Vagina (tissue), 2 donors: ENCODE results near the gene FMOD. TPM values are rescaled to one million over a fixed set of nuclear protein-coding genes. Genes with fewer than 3 reads are reported as not detected.

ENCODE experiments used
- DNase-seq, 2 donors: peaks; one replicate each; pipeline ENCODE4 v3.0.0-alpha.2; 2017; ENCODE audit errors: extremely low spot score in 2 of 2
- H3K27ac ChIP-seq: fragments of 200-600 bp; sonication (generic); one replicate; pipeline ENCODE4 v1.5.1; 2019
- H3K27me3 ChIP-seq: fragments of 200-600 bp; sonication (generic); one replicate; pipeline ENCODE4 v1.5.1; 2019
- H3K36me3 ChIP-seq, 2 donors: fragments of 200-600 bp; sonication (generic); one replicate each; pipeline ENCODE4 v1.5.1; 2017 to 2019
- H3K4me1 ChIP-seq: fragments of 200-600 bp; sonication (generic); one replicate; pipeline ENCODE4 v1.5.1; 2019
- H3K4me3 ChIP-seq, 2 donors: fragments of 200-600 bp; sonication (generic); 1 replicate in 1 of 2; 2 replicates in 1 of 2; pipeline ENCODE4 v1.5.1; 2016 to 2019
- H3K9me3 ChIP-seq: fragments of 200-600 bp; sonication (generic); one replicate; pipeline ENCODE4 v1.5.1; 2019
- CTCF ChIP-seq, 3 experiments: fragments of 450-650 bp in 2 of 3; fragments of 200-600 bp in 1 of 3; sonication (generic) in 1 of 3; IDR thresholded peaks; one replicate each; pipeline ENCODE4 v1.5.1; 2017 to 2019; ENCODE audit warnings: antibody characterized with exemption in 3 of 3, mild to moderate bottlenecking in 2 of 3, moderate library complexity in 2 of 3
- POLR2A ChIP-seq, 2 donors: fragments of 450-650 bp; IDR thresholded peaks; one replicate each; pipeline ENCODE4 v1.6.1; 2017; ENCODE audit warnings: antibody characterized with exemption in 2 of 2, mild to moderate bottlenecking in 2 of 2, moderate library complexity in 2 of 2
- POLR2AphosphoS5 ChIP-seq, 2 donors: sonication (generic); formaldehyde crosslinking; IDR thresholded peaks; one replicate each; pipeline ENCODE4 v1.9.0; 2017; ENCODE audit warnings: antibody characterized with exemption in 2 of 2, mild to moderate bottlenecking in 2 of 2, low read depth in 1 of 2; ENCODE audit not compliant: insufficient read depth in 1 of 2
- intact Hi-C: fragments of 100-400 bp; cut with DNase I; formaldehyde crosslinking; loops from one replicate; pipeline ENCODE4 v1.15.1; 2023
- total RNA-seq: library from RNA; depleted of rRNA; stranded (reverse); fragments of >200 nt; gene quantifications from one replicate; pipeline ENCODE4 v1.2.3, GENCODE V29; 2016

Gene FMOD
- total RNA-seq, 1 donor from 2014 or later = 80.3 TPM

- Histone ChIP-seq H3K4me1 (peaks cover 16% of the 10 kb centered on the region), H3K9me3 (no peaks in the 10 kb centered on the region), H3K4me3 (no peak overlapping the region), H3K27me3 (no peaks in the 10 kb centered on the region), H3K36me3 (no peaks in the 10 kb centered on the region), H3K27ac (no peak overlapping the region)
- intact Hi-C loops = no loop called here
- no peak for DNase-seq
- TF ChIP-seq POLR2AphosphoS5 (IDR thresholded peaks at IDR 0.05; ENCODE audit: insufficient read depth in 1 of 2, low read depth in 1 of 2) = no peak
- no peak for TF ChIP-seq POLR2A (IDR thresholded peaks at IDR 0.05)
- no peak for TF ChIP-seq CTCF (IDR thresholded peaks at IDR 0.05)
Measured at GRCh38 chr1:203373991-203374390, 23.1 kb upstream of the FMOD start.

GRCh38 chr1:203373002-203373401 lies 22.1 kb upstream of the FMOD start:
- Histone ChIP-seq H3K36me3 (no peaks in the 10 kb centered on the region), H3K4me3 (no peak overlapping the region), H3K27me3 (no peaks in the 10 kb centered on the region), H3K9me3 (no peaks in the 10 kb centered on the region), H3K27ac (no peak overlapping the region), H3K4me1 (peaks cover 24% of the 10 kb centered on the region)
- DNase-seq = no peak
- intact Hi-C loops = no loop called here
- no peak for TF ChIP-seq POLR2A (IDR thresholded peaks at IDR 0.05)
- TF ChIP-seq POLR2AphosphoS5 (IDR thresholded peaks at IDR 0.05; ENCODE audit: insufficient read depth in 1 of 2, low read depth in 1 of 2) = no peak
- TF ChIP-seq CTCF (IDR thresholded peaks at IDR 0.05) = no peak

- Histone ChIP-seq H3K9me3 (no peaks in the 10 kb centered on the region), H3K27ac (no peak overlapping the region), H3K4me3 (no peak overlapping the region), H3K27me3 (no peaks in the 10 kb centered on the region), H3K4me1 (peaks cover 24% of the 10 kb centered on the region), H3K36me3 (no peaks in the 10 kb centered on the region)
- no peak for DNase-seq
- intact Hi-C loops = no loop called here
- TF ChIP-seq CTCF (IDR thresholded peaks at IDR 0.05) = no peak
- no peak for TF ChIP-seq POLR2AphosphoS5 (IDR thresholded peaks at IDR 0.05; ENCODE audit: insufficient read depth in 1 of 2, low read depth in 1 of 2)
Measured at GRCh38 chr1:203371288-203371687, 20.4 kb upstream of the FMOD start.

GRCh38 chr1:203369666-203370065 lies 18.7 kb upstream of the FMOD start:
- H3K27me3 ChIP-seq = no peaks in the 10 kb centered on the region
- TF ChIP-seq POLR2A (IDR thresholded peaks at IDR 0.05) (no peak), CTCF (IDR thresholded peaks at IDR 0.05) (no peak), POLR2AphosphoS5 (IDR thresholded peaks at IDR 0.05; ENCODE audit: insufficient read depth in 1 of 2, low read depth in 1 of 2) (no peak)
- H3K27ac ChIP-seq = peak overlapping the region; percentile 77
- no peak for DNase-seq
- H3K36me3 ChIP-seq = no peaks in the 10 kb centered on the region
- no peaks in the 10 kb centered on the region for H3K9me3 ChIP-seq
- H3K4me3 ChIP-seq = no peak overlapping the region
- intact Hi-C loops = loop anchor here (5.0 to 10.0 kb wide), 2 partner anchors 73 to 225 kb away; no protein-coding TSS in a partner anchor
- peaks cover 24% of the 10 kb centered on the region for H3K4me1 ChIP-seq

- intact Hi-C loops = loop anchor here (5.0 to 10.0 kb wide), 2 partner anchors 73 to 226 kb away; no protein-coding TSS in a partner anchor
- H3K4me3 ChIP-seq = no peak overlapping the region
- no peak for TF ChIP-seq POLR2A (IDR thresholded peaks at IDR 0.05)
- peak; percentile 48 to 56 for TF ChIP-seq POLR2AphosphoS5 (IDR thresholded peaks at IDR 0.05; ENCODE audit: insufficient read depth in 1 of 2, low read depth in 1 of 2)
- TF ChIP-seq CTCF (IDR thresholded peaks at IDR 0.05) = peak in 2 of 3 experiments; percentile 6 to 53
- no peaks in the 10 kb centered on the region for H3K9me3 ChIP-seq
- no peaks in the 10 kb centered on the region for H3K27me3 ChIP-seq
- H3K36me3 ChIP-seq = no peaks in the 10 kb centered on the region
- H3K4me1 ChIP-seq = peaks cover 17% of the 10 kb centered on the region
- peak in 1 of 2 donors; percentile 98 for DNase-seq
- peak overlapping the region; percentile 77 for H3K27ac ChIP-seq
Measured at GRCh38 chr1:203368624-203369451, 17.9 kb upstream of the FMOD start.
